GM19193 (cell line): Measurements from ENCODE around the gene GSC.

Experiments
- POLR2A ChIP-seq: IDR thresholded peaks from 4 replicates; pipeline ENCODE4 v1.6.1; 2011; ENCODE audit not compliant: insufficient read depth, insufficient read length; ENCODE audit errors: extremely low read depth

Gene GSC

DNA sequence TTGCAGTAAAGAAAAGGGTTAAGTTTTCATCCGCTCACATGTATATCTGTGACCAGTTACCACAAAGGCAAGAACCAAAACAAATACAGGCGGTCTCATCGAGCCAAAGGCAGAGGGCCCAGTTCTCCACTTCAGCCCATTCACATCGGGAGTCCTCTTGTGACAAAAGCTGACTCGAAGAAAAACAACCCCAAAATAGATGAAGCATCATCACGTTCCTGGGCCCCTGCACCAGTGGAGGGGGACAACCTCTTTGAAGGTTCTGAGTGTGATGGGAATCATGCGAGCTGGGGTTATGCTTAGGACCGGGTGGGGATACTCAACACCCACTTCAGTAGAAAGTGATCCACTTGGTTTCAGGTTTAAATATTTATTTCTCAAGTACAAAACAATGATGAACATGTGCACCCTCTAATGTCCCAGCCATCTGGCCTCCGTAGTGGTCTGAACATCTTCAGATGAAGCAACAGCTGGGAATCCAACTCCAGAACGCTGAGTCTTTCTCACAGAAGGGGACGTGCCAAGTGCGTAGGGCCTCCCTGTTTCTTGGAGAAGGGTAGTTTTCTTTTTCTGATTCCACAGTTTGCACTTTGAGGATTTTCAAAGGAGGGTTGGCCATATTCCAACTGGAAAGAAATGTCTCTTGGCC, 8.4 kb downstream of the GSC start:
- TF ChIP-seq POLR2A, result no peak

DNA sequence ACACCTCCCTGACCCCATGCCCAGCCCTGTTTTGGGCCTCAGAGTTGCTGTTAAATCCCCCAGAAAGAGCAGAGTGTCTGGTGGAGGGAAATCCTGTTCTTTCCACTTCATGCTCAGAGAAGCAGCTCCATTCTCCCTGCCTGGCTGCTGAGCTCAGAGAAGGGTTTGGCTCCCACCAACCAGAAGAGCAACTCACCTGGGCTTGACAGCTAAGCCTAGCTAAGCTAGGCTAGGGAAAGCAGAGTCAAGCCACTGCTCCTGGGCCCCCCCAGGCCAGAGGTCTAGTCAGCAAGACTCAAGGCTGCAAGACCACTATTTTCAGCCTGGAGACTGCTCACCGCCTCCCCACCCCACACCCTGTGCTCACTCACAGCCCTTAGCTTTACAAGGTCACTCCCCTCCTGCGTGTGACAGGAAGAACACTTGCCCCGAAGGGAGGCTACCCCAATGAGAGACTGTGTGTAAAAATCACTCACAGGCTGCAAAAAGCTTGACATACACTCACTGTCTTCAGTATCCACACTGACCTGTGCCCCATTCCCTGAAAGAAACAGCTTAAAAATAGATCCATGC, 13.5 kb downstream of the GSC start:
- no peak for TF ChIP-seq POLR2A

GRCh38 chr14:94754391-94754942, 15.4 kb downstream of the GSC start:
- TF ChIP-seq POLR2A, result no peak

DNA sequence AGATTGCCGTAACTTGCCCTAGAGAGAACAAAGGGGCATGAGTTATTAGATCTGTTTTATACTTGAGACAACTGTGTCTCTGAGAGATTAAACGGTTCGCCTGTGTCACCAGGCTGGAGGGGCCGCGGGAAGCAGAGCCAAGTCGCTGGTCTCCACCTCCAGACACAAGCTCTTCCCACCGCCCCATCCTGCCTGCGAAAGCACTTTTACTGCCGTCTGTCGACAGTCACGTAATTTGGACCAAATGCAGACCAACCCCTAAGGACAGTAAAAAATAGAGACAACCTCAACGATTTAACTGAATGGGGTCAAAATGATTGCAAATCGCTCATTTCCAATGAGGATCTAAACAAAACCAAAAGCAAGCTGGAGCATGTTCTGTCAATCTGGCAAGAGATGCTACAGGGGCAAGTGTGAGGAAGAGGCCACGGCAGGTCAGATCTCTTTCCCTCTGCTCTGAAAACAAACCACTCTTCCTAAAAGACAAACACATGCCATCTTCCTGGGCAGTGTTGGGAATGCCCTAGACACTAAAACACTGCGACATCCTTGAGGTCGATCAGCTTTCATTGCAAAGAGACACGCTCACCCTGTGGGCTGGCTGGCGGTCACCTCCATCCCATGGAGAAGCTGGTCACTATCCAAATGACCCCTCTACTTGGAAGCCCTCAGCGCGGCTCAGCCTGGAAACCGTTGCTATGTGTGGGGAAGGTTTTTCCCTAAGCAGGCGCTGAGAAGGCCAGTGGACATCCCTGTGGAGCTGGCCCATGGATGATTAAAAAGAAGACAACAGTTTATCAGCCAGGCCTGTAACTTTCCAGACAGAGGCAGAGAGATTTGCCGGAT, 17.1 kb downstream of the GSC start:
- TF ChIP-seq POLR2A, result no peak

DNA sequence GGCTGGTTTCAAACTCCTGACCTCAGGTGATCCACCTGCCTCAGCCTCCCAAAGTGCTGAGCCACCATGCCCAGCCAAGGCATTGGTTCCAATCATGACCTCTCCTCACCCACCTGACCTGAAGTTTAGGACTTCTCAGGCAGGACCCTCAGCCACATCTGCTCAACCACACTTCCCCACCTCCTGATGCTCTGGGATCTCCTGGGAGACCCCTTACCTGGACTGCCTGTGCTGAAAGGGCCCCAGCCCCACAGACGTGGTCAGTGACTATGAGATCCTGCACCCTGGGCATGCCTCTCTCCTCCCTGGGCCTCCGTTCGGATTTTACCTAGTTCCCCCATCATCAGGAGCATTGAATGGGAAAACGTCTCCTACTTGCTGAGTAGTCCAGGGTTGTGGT, 18.0 kb downstream of the GSC start:
- TF ChIP-seq POLR2A, result no peak

DNA sequence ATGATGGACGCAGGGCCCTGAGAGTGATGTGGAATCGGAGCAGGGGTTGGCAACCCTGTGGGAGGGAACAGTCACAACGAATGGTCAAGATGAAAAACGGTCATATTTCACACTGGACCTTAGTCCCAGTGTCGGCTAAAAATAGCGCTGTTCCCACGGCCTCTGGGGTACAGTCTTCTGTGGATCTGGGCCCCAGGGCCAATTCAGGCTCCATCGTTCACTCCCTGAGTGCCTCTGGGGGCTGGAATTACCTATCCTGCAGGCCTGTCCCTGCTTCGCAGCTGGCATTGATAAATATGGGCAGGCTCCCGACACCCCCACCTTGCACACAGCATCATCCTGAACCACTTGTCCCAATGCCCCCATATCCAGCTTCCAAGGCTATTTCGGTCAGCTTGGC, 18.6 kb downstream of the GSC start:
- no peak for TF ChIP-seq POLR2A

DNA sequence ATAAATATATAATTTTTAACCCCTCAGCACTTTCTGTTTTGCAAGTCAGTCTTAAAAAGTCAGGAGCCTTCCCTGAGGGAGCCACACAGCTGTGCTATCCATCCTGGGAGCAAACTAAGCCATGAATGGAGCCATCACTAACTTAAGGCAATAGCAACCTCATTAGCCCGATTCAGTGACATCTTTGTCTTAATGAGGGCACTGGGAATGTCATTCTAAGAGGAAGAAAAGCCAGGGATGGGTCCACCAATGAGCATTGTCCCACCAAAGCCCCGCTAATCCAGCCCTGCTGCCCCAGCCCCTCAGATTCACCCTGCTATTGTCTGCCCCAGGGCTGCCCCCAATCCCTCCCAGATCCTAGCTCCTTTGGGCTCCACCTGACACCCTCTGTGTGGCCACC, 19.5 kb downstream of the GSC start:
- no peak for TF ChIP-seq POLR2A

DNA sequence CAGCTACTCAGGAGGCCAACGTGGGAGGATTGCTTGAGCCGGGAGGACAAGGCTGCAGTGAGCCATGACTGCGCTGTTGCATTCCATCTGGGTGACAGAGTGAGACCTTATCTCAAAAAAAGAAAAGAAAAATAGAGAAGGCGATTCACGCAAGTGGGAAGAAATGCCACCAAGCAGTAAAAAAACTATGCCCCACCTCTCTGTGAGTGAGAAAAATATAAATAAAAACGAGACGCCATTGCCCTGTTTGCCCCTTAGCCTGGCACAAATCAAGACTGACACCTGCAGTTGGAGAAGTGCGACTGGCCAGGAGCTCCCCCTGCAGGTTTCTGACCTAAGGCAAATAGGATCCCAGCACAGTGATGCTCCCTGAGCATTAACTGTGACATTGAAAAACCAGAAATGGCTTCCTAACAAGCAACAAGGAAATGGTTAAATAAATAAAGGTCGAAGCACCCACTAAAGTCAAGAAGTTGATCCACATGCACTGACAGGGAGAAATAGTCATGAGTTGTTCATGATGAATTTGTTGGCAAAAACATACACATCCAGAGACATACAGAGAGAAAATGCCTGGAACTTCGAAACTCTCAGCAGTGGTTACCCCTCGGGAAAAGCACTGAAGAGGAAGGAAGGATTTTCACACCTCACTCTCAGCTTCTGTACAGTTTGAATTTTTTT, 21.1 kb downstream of the GSC start:
- TF ChIP-seq POLR2A, result no peak

DNA sequence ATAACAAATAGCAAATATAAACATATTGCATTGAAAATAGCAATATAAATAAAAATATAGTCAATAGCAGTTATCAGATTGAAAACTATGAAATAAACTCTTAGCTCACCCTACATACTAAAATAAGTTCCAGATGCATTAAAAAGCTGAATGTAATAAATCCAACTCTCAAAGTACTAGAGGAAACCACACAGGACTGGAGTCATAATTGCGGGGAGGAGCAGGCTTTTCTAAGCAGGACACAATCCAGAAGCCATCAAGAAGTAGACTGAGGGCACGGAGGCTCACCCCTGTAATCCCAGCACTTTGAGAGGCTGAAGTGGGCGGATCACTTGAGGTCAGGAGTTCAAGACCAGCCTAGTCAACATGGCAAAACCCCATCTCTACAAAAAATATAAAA, 22.2 kb downstream of the GSC start:
- TF ChIP-seq POLR2A, result no peak

GRCh38 chr14:94746131-94746530, 23.8 kb downstream of the GSC start:
- TF ChIP-seq POLR2A, result no peak

DNA sequence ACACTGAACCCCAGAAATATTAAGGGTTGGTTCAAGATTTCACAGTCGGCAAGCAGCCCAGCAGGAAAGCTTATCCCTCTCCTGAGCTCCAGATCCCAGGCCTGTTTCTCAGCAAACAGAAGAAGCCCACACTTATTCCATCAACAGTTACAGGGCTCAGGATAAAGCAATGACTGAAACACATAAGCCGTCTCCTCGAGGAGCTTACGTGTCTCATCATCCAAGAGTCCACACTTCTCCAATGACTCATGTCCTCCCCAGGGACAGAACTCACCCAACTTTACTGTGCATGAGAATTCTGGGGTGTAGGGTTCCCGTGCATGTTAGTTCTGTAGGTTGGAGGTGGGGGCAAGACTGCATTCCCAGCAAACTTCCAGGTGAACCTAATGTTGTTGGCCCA, 31.2 kb downstream of the GSC start:
- TF ChIP-seq POLR2A, result no peak

GRCh38 chr14:94738097-94738496, 31.8 kb downstream of the GSC start:
- TF ChIP-seq POLR2A, result no peak

GRCh38 chr14:94728950-94729349, 41.0 kb downstream of the GSC start:
- TF ChIP-seq POLR2A, result no peak

DNA sequence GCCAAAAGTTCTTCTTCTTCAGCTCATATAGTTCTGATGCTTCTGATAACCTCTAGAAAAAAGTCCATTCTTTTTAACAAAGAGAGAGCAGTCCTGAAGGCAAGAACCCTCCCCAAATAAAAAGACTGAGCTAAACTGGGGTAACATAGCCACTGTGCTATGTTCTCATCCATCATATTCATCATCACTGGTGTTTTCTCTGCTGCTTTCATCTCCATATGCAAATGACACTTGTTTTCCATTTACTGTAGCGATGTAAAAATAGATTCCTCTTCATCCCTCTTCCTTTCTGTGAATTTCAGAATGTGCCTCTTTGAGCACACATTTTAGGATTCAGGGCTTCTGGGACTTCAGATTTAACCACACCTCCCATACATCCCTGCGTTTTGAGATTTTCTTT, 44.9 kb downstream of the GSC start:
- no peak for TF ChIP-seq POLR2A

GRCh38 chr14:94722397-94722796, 47.5 kb downstream of the GSC start:
- TF ChIP-seq POLR2A, result no peak
